GM18519 (cell line): ENCODE measurements around the gene NOL4L.

Source experiments
- ATAC-seq: cut with Tn5 transposase; IDR thresholded peaks from one replicate; pipeline ENCODE4 v1.9.1; 2021; ENCODE audit warnings: mild to moderate bottlenecking, moderate library complexity; ENCODE audit not compliant: unreplicated experiment, low FRiP score

NOL4L gene

DNA sequence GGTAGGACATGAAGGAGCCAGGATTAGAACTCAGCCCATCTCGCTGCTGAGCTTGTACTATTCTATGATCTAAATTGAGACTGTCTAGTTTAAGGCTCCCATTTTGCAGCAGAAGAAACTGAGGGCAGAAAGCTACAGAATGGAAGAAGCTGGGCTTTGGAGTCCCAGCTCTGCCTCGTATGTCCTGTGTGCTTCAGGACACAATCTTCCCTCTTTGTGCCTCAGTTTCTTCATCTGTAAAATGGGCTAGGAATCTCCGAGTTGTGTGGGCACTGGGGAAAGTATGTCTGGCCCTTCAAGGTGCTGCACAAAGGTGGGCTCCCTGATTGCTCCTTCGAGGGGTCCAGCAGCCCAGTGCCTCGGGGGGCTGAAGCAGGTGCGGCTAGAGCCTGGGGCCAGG, 20.7 kb downstream of the NOL4L start:
- no peak for ATAC-seq

DNA sequence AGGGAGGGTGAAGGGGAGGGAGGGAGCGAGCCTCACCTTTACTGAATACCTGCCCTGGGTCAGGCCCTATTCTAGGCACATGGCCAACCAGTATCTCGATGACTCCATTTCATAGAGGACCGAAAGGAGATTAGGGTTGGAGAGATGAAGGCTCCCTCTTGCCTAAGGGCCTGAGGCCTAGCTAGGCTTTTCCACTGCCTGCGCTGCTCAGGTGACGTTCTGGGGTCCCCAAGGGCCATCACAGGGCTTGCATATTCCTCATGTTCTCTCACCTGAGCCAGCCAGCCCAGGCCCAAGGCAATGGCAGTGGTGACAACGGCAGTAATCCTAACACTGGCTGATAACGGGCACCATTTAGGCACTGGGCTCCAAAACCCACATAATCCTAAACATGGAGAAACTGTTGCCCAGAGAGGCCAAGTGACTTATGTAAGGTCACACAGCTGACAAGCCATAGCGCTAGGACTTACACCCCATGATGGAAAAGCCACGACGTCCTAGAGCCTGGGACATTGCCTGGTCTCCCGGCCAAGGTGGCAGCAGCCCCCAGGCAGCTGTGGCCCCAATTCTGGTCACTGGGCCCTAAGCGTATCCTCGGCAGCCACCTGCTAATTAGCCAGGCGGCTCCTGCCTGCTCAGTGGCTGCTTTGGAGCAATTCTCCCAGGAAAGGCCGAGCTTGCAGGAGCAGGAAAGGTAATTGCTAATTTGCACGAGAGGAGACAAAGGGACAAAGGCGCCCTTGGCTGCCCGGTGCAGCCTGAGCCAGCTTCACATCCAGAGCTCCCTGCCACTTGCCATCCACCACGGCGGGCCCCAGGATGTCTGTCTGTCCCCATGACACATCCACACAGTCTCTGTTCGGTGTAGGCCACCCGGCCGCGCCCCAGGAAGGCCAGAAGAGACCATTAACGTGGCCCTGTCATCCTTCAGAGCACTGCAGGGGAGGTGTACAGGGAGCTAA, 21.5 kb downstream of the NOL4L start:
- no peak for ATAC-seq

DNA sequence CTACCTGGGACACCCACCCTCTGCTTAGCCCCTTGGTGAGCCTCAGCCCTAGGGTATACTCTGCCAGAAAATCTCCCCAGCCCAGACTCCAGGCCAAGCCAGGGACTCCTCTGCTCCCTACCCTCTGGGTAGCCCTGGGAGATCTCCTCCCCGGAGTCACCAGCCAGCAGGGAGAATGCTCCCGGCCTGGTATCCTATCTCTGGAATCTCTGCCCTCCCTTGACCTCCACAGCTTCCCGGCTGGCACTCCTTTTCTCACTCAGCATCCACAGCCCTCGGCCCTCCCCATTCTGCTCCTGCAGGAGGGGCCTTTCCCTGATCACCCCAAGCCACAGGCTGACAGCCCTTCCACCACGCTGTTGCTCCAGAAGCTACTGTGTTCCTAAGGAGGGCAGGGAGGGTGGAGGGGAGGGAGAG, 22.6 kb downstream of the NOL4L start:
- ATAC-seq: no peak

DNA sequence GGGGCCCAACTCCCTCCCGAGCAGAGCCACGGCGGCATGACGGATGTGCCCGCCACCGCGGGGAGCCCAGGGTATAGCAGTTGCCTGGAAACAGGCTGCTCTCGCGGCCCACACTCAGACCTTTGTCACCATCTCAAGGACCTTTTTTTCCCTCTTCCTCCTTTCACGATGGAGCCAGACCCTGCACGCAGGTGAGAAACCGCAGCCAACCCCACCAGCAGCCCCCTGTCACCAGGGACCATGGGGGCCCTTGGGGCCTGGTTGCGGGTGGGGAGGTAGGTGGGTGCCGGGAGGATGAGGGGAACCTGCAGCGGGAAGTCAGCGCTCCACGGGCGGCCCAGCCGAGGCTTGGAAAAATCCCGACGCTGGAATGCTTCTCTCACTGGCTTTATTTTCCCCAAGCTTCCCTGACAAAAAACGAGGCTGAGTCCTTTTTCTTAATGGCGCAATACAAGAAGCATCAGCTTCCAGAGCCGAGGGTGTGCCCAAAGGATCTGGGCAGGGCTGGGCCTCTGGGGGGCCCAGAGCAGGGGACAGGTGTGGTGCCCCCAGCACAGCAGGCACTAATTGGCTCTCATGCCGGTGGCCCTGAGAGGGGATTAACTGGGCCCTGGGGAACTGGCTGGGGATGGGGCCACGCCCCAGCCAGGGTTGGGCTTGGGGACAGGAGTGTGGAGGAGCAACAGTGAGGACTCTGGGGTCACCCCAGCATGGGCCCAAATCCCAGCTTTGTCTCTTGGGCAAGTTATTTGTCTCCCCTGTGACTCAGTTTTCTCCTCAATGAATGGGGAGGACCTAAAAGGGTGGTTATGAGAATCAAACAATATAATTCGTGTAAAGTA, 23.9 kb downstream of the NOL4L start:
- no peak for ATAC-seq

DNA sequence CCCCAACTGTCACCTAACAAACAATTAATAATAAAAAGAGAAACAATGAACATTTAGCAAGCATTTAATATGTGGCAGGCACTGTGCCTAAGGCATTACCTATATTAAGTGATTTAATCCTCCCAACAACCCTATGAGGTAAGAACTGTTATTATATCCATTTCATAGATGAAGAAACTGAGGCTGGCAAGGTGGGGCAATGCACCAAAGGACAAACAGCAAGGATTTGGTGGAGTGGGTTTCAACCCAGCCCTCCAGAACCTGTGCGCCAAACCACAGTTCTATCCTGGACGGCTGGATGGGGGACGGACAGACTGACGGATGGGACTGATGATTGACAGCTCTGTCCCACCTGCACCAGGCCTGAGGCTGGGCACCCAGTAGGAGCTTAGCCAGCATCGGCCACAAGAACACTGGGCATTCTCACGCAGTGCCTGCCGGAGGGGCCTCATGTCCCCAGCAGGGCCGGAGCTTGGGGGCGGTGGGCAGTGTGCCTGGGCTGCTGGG, 24.6 kb downstream of the NOL4L start:
- ATAC-seq: no peak

DNA sequence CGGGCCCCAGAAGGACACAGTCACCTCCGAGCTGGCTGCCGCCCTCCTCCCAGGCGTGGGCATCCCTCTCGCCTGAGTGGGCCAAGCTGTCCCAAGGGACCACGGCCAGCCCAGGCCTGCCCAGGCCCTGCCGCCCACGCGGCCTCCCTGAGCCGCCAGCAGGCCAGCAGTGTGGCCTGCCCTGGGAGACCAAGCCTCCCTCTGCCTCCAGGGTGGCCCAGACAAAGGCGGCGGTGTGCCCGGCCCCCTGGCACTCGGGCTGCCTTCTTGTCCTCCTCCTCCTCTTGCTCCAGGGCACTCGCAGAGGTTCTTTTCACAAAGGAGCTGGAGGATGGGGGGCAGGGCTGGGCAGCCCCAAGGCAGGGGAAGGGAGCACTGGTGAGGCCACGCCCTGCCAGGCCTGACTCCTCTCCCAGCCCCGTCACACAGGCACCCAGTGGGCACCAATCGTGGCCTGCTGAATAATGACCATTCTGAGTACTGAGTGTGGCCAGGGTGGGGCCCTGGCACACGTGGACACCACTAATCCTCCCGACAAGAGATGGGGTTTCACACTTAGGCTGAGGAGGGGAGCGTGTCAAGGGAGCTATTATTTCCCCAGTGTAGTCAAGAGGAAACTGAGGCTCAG, 25.3 kb downstream of the NOL4L start:
- ATAC-seq: no peak

DNA sequence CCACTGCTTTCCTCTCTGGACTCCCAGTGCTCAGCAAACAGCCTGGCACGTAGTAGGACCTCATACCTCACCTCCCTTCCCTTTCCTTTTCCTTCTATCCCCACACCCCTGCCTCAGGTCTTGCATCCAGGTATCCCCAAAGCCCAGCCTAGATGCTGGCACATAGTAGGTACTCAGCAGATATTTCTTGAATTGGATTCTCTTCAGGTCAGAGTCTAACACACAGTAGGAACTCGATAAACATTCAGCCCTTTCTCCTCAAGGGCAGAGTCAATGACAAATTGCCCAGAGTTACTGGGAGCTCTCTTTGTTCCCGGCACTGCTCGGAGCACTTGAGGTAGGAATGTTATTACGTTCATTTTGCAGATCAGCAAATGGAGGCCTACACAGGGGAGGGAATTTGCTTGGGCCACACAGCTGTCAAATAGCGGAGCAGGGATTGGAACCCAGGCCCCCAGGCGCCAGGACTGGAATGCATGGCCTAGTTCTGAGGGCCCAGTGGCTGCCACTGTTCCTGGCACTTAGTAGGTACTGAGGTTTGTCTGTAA, 25.9 kb downstream of the NOL4L start:
- ATAC-seq: no peak

DNA sequence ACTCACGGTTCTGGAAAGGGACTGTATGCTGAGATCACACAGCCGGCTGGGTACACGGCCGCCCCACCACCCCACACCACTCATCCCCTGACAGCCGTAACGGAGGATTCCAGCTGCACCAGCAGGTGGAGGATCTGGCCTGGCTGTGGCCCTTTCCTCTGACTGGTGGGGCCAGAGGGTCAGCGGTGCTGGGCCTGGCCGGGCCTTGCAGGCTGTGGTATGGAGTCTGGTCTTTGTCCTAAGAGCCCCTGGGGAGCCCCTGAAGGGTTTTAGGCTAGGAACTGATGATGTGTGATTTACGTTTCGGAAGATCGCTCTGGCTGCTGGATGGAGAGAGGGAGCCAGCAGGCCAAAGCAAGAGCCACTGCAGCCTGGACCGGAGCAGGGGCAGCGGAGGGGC, 26.6 kb downstream of the NOL4L start:
- no peak for ATAC-seq

DNA sequence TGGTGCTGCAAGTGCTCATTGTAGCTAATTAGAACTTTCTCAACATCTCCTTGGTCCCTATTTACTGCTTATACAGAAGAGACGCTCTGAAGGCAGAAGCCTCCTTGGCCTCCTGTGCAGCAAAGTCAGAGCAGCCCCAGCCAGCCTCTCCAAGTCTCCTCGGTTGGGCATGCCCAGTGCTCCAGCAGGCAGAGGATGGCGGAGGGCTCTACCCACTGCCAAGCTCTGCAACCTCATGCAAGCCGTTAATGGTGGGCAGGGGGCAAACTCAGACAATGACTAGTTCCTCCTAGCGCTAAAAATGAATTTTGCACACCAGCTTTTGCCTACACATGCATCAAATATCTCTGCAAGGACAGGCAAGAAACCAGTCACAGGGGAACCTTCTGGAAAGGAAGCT, 27.8 kb downstream of the NOL4L start:
- no peak for ATAC-seq

DNA sequence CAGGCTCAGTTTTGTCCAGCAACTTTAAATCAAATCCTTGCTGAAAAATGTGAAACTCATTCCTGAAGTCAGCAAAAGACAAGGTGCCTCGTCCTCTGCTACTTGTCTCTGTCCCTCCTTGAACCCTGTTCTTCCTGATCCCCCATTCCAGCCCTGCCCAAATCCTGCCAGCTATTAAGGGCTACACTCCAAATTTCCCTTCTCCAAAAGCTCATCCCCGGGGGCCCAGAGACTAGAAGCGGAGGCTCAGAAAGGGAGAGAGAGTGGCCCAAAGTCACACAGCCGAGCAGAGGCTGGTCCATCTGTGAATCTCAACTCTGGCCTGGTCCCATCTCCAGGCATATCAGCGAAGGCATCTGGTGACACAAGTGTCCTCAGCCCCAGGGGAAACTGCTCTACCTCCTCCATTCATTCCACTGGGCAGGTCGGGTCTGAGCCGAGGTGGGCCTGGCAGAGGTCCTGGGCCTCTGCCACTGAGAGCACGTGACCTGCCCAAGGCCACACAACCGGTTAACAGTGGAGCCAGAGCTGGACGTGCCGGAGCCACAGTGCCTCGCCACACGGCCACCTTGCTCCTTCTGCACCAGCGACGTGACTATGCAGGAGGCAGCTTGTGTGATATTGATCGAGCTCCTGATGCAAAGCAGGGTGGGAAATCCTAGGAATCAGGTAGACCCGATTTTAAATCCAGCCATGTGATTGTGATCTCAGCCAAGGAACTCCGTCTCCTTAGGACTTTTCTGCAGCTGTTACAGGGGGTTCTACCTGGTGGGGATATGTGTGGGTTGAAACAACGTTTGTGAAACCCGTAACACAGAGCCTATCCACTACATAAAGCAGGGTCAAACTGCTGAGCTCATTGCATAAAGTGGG, 28.6 kb downstream of the NOL4L start:
- ATAC-seq: no peak

DNA sequence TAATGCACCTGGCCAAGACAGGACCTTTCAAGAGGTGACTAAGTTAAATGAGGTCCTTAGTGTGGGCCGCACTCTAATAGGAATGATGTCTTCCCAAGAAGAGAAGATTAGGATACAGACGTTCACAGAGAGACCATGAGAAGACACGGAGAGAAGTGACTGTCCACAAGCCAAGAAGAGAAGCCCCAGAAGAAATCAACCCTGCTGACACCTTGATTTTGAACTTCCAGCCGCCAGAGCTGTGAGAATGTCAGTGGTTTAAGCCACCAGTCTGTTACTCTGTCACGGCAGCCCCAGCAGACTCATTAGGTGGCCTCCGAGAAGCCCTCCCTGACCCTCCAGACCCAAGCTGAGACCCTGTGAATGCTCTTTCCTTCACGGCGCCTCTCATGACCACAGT, 29.5 kb downstream of the NOL4L start:
- no peak for ATAC-seq

DNA sequence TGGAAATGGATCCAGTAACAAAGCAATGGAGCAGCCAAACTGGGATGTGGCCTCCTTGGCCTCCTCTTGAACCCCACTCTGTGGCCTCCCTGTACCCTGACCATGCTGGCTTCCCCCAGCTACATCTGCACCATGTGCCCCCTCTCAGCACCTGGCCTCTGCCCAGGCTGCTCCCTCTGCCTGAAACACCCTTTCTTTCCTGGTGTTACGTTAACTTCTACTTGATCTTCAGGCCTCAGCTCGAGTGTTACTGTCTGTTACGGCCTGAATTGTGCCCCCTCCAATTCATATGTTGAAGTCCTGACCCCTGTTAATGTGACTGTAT, 30.2 kb downstream of the NOL4L start:
- no peak for ATAC-seq

DNA sequence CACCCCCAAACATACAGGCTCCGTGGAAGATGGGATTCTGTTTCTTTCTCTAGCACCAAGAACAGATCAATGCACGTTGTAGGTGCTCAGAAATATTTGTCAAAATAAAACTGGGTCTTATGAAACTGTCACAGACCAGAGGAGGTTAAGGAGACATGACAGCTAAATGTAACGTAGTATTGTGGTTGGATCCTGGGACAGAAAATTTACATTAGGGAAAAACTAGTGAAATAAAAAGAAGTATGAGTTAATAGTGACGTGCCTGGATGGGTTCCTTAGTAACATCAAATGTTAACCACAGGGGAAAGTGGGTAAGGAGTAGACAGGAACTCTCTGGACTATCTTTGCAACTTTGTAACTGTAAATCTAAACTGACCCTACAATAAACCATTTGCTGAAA, 31.5 kb downstream of the NOL4L start:
- ATAC-seq: no peak

DNA sequence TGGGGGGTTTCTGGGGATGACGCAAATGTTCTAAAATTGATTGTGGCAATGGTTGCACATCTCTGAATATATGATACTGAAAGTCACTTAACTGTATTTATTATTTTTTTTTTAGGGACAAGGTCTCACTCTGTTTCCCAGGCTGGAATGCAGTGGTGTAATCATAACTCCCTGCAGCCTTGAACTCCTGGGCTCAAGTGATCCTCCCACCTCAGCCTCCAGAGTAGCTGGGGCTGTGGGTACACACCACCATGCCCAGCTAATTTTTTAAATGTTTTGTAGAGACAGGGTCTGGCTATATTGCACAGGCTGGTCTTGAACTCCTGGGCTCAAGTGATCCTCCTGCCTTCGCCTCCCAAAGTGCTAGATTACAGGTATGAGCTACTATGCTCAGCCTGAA, 33.4 kb downstream of the NOL4L start:
- no peak for ATAC-seq

DNA sequence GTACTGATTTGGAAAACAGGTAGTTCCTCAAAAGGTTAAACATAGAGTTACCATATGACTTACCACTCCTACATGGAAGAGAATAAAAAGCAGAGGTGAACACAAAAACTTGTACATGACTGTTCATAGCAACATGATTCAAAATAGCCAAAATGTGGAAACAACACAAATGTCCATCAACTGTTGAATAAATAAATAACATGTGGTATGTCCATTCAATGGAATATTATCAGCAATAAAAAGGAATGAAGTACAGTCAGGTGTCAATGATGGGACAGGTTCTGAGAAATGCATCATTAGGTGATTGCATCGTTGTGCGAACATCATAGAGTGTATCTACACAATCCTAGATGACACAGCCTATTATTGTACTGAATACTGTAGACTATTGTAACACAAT, 35.3 kb downstream of the NOL4L start:
- ATAC-seq: no peak

DNA sequence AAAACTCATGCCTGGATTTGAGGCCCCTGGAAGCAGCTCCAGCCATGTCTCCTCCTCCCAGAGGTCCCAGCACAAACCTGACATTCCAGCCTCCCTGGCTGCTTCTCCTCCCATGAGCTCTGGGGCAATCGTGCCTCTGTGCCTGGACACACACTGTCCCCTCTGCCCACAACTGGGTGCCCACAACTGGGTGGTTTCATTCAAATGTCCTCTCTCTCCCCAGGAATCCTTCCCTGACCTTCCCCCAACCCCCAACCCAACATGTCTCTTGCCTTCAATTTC, 37.4 kb downstream of the NOL4L start:
- no peak for ATAC-seq

DNA sequence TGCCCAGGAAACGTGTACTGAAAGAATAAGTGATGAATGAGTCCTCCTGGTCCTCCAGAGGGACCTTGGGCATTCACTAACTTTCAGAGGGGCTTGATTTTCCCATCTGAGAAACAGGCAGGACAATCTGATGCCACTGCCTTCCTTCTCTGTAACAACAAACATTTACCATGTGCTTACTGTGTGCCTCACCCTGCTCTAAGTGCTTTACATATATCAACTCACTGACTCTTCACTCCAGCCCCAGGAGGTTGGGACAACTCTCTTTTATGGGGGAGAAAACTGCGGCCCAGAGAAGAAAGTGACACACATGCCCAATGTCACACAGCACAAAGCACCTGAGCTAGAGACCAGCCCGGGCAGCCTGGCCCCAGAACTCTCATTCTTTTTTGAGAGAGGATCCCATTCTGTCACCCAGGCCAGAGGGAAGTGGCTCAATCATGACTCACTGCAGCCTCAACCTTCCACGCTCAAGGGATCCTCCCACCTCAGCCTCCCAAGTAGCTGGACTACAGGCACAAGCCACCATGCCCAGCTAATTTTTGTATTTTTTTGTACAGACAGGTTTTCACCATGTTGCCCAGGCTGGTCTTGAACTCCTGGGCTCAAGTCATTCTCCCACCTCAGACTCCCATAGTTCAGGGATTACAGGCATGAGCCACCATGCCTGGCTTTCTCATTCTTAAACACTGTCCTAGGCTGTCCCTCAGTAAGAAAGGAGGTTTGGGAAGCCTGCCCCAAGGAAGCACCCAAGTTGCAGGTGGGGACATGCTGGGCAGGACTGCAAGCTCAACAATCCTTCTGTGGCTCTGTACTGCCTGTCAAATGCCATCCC, 38.0 kb downstream of the NOL4L start:
- no peak for ATAC-seq

DNA sequence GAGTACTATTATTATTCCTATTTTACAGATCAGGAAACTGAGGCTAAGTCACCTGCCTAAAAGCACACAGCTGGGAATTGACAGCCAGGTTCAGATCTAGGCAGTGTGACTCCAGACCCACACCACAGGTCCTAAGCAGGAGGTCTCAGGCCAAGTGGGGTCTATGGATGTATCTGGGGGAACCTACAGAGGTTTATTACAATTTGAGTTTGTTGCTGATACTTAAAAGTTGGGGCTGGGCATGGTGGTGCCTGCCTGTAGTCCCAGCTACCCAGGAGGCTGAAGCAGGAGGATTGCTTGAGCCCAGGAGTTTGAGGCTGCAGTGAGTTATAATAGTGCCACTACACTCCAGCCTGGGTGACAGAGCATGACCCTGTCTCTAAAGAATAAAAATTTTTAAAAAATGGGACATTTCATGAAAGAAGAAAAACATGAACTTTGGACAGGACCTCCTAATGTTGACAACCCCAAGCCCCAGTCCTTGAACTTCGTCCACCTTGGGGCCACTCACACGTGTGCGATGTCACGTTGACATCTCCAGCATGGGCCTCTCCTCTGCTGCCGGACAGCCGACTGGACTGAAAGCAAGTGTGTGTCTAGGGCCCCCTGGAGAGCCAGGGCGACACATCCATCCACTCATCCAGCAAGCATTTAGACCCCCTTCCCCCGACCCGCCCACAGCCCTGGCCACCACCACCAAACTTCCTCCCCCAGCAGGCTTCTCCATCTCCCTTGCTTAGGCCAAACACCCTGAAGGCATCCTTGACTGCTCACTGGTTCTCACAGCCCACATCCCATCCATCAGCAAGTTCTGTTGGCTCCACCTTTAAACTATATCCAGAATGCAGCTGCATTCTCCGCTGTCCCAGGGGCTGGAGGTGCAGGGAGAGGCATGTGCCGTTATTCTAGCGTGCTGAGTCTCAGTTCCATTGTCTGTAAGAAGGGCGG, 40.0 kb downstream of the NOL4L start:
- ATAC-seq: no peak
